HG03159 (cell line): Measurements from ENCODE around the gene HLA-DOB.
"Not testable (repeated sequence)": the region's sequence is repeated elsewhere in the genome, so short reads cannot be mapped to it uniquely, and the experiment has no call there.

ENCODE experiments used
- ATAC-seq: cut with Tn5 transposase; IDR thresholded peaks from one replicate; pipeline ENCODE4 v1.9.1; 2021; ENCODE audit warnings: mild to moderate bottlenecking, moderate library complexity; ENCODE audit not compliant: unreplicated experiment

The HLA-DOB gene

GRCh38 chr6:32815115-32815514 lies 1.7 kb downstream of the HLA-DOB start:
- no peak for ATAC-seq

GRCh38 chr6:32814145-32814544 lies 2.7 kb downstream of the HLA-DOB start:
- no peak for ATAC-seq

DNA sequence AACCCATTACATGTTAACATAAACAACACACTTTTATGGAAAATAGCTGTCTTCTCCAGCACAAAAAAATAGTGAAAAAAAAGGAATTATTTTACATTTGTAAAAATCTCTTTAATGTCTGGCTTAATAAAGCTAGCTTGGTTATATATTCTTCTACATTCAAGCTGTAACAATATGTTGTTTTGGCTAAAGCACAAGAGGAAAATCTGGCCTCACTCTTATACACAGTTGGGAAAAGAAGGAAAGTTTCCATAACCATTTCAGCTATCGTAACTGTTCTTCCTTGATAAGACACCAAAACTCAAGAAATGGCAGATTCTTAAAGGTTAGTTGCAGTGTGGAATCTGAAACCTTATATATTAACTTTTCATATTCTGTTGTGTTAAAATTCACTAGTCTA lies 7.6 kb downstream of the HLA-DOB start:
- ATAC-seq = no peak

- ATAC-seq = no peak
Observed at GRCh38 chr6:32807020-32807580, 9.7 kb downstream of the HLA-DOB start.

DNA sequence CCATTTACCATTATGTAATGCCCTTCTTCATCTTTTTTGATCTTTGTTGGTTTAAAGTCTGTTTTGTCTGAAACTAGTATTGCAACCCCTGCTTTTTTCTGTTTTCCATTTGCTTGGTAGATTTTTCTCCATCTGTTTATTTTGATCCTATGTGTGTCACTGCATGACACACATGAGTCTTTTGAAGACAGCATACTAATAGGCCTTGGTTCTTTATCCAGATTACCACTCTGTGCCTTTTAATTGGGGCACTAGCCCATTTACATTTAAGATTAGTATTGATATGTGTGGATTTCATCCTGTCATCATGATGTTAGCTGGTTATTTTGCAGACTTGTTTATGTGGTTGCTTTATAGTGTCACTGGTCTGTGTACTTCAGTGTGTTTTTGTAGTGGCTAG lies 11.4 kb downstream of the HLA-DOB start:
- not testable (repeated sequence) for ATAC-seq

- no peak for ATAC-seq
Observed at GRCh38 chr6:32803416-32803815, 13.4 kb downstream of the HLA-DOB start.

DNA sequence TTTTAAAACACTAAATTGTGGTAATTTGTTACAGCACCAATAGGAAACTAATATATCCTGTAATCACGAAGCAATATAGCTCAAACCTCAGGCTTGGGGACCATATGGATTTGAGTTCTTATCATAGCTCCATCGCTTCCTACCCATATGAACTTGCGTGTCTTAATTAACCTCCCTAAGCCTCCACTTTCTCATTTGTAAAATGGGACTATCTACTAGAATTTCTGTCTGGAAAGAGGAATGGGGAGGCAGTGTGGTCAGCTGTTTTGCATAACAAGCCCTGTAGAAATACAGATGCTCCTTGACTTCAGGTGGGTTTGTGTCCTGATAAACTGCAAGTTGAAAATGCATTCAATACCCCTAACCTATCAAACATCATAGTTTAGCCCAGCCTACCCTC lies 17.1 kb downstream of the HLA-DOB start:
- no peak for ATAC-seq

GRCh38 chr6:32799168-32799567 lies 17.6 kb downstream of the HLA-DOB start:
- no peak for ATAC-seq

GRCh38 chr6:32796848-32797776 lies 19.7 kb downstream of the HLA-DOB start:
- no peak for ATAC-seq

DNA sequence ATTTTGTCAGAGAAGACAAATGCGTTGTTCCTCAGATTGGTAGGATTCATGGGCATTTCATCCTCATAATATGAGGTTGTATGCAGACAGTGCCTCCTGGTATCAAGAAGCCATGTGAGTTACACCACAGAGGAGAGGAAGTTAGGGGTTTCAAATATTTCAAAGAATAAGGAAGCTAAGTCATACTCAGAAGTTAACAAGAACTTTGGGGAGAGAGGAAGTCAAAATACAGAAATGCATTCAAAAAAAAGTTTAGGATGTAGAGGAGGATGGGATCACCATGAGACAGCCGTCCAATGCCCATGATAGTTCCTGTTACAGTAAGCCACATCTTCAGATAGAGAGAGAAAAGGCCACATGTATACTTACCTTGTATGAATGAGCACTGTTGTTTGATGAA lies 22.3 kb downstream of the HLA-DOB start:
- ATAC-seq = no peak

GRCh38 chr6:32792901-32793435 lies 23.8 kb downstream of the HLA-DOB start:
- ATAC-seq = no peak

GRCh38 chr6:32790306-32790705 lies 26.5 kb downstream of the HLA-DOB start:
- no peak for ATAC-seq

DNA sequence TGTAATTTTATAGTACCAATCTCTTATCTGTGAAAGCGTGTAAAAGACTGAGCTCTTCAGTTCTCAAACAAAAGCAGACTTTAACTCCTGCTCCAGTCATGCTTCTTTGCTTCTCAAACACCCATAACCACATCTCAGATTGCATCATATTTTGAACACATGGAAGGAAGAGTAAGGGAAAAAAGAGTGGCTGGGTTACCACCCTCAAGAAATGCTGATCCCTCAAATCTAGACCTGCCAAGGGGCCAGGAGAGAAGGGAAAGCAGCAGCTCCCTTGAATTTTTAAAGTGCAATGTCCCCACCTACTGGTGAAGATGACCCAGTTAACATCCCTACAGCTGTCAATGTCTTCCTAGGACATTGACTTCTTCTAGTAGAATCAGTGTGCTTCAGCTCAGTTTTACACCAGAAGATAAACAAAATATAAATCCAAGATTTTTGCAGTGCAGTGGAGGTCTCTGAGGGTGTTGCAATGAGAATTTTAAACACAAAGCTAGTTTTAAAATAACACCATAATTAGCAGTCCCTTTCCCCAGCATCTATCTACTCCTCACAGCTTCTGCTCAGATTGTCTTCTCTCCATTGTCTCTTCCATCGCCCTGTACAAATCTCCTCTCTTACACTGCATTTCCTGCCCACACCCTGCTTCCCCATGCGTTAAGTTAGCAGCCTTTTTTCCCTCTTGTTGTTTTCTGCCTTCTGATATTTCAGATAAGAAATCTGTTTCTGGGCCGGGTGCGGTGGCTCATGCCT lies 30.8 kb downstream of the HLA-DOB start:
- no peak for ATAC-seq

DNA sequence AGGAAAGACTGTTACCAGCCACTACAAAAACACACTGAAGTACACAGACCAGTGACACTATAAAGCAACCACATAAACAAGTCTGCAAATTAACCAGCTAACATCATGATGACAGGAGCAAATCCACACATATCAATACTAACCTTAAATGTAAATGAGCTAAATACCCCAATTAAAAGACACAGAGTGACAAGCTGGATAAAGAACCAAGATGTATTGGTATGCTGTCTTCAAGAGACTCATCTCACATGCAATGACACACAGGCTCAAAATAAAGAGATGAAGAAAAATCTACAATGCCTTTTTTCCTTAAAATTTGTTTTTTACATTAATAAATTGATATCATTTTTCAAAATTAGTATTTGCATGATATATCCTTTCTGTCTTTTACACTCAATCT lies 33.9 kb downstream of the HLA-DOB start:
- not testable (repeated sequence) for ATAC-seq

- ATAC-seq = no peak
Observed at GRCh38 chr6:32779036-32779435, 37.8 kb downstream of the HLA-DOB start.

DNA sequence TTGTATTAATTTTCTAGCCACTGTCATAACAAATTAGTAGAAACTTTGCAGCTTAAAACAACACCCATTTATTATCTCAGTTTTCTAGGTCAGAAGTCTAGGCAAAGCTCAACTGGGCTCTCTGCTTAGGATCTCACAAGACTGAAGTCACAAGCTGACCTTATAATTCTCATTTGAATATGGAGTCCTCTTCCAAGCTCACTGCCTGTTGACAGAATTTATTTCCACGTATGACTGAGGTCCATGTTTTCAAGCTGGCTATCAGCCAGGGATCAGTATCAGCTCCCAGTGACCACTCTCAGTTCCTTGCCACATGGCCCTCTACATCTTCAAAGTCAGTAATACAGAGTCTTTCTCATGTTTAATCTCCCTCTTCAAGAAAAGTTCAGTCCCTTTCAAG lies 41.7 kb downstream of the HLA-DOB start:
- ATAC-seq = no peak

DNA sequence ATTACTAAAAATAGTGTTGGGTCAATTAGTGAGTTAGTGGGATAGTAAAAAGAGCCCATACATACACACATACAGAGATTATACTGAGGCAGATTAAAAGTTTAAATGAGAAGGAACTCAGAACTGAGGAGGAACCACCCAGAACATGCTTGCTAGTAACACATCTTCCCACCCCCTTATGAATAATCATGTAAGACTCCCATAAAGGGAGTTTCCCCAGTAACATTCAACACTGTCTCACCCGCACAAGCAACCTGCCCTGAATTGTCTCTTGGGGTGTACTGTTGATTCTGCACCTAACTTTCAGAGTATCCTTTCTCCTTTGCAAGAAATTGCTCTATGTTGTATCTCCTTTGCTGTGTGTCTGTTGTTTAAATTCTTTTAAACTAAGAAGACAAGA lies 42.4 kb downstream of the HLA-DOB start:
- ATAC-seq = no peak

DNA sequence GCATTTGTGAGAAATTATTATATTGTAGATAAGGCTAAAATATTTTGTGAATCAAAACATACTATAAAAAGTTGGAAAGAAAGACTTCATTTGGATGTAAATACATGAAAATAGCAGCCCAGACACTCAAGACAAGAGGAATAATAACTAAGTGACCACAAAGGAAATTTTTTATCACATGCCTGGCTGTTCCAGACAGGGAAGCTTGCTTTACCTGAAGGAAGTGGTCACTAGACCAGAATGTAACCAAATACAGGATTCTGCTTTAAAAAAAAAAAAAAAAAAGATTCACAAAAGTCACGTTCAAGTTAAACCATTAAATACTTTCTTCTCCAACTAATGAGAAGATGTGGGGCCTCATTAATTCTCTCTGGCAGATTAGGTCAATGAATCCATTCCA lies 44.1 kb downstream of the HLA-DOB start:
- no peak for ATAC-seq

- ATAC-seq = no peak
Observed at GRCh38 chr6:32764048-32764447, 52.8 kb downstream of the HLA-DOB start.

DNA sequence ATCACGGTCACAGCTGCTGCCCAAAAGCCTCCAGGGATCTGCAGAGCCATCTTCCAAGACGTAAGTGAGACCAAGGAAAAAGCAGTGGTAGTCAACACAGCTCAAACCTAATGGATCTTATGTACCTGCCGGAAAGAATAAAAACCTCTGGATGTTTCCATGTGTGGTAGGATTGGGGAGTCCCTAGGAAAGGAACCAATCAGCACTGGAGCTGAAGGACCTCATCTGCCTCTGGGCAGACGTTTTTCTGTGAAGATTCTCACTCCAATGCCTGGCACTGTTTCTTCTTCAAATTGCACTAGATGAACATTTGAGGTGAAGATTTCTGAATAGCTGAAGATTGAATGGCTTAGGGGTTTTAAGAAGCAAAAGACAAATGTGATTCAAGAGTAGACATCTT lies 53.4 kb downstream of the HLA-DOB start, which contains the start of gene HLA-DQB2:
Gene HLA-DQB2, minus strand, starts transcription at position 112 of the 400 bp plus-strand sequence. Its CDS starts 62 bp downstream, at position 50.
- no peak for ATAC-seq
